ENCODE measurements around the gene MRPL19.

GRCh38 chr2:75703589-75704287 is 57.2 kb downstream of the MRPL19 start:
- TF ChIP-seq CTCF (conservative IDR thresholded peaks at IDR 0.05) (no peak), ZFX (IDR thresholded peaks at IDR 0.05) (no peak)
